Amygdala (tissue), 56 donors: ENCODE measurements around the gene SEC61A1.

ENCODE experiments used
- DNase-seq, 56 donors: peaks; one replicate each; lab custom pipeline; 2025; lab: John Stamatoyannopoulos, UW

SEC61A1 gene

GRCh38 chr3:128054367-128054766 is 2.1 kb downstream of the SEC61A1 start:
- DNase-seq: no peak

DNA sequence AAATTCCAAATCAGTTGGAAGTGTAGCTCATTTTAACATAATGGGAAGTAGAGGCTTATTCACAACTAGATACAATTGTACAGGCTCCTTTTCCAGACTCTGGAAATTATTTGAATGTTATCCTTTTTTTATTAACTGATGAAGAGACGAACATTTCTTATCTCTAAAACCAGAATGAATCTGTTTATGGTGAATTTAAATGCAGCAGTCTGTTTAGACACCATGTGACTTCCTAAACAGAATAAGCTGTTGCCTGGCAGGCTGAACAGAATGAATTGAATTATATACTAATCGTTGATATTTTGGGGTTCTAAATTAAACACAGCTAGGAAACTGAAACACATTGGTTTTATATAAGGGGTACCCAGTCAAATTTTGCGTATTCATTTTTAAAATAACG is 4.0 kb downstream of the SEC61A1 start:
- DNase-seq: no peak

GRCh38 chr3:128060473-128061381 is 8.5 kb downstream of the SEC61A1 start:
- no peak for DNase-seq

- DNase-seq: peak in 2 of 56 donors; percentile 31 to 40
Measured at GRCh38 chr3:128062033-128062745, 10.0 kb downstream of the SEC61A1 start.

- no peak for DNase-seq
Measured at GRCh38 chr3:128063865-128064264, 11.6 kb downstream of the SEC61A1 start.

- no peak for DNase-seq
Measured at GRCh38 chr3:128064962-128065361, 12.7 kb downstream of the SEC61A1 start.

DNA sequence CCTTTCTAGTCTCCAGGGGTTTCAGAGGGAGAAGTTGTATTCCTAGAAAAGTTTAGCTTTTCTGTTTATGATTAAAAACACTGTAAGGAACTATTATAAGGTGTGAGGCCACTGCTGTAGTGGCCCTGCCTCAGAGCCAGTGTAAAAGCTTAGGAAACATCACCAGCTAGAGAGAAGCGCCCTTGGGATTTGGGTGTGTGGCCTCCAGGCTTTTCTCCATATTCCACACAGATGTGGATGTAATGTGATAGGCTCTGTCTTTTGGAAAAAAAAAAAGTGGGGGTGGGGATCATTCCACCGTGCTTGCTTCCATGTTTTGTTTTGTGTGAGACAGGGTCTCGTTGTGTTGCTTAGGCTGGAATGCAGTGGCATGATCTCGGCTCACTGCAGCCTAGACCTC is 13.9 kb downstream of the SEC61A1 start:
- DNase-seq: no peak

DNA sequence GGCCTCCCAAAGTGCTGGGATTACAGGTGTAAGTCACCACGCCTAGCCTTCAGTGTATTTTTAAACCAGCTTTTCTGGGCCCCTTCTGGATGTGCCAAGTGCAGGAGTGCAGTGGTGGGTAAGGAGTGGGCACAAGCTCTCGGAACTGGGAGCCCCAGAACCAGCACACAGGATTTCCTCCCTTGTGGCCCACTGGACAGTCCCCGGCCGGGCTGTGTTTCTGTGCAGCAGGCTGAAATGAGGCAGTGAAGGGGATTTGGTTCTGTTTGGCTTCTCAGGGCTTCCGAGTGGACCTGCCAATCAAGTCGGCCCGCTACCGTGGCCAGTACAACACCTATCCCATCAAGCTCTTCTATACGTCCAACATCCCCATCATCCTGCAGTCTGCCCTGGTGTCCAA is 14.4 kb downstream of the SEC61A1 start:
- DNase-seq: no peak

GRCh38 chr3:128067489-128067888 is 15.3 kb downstream of the SEC61A1 start:
- no peak for DNase-seq

DNA sequence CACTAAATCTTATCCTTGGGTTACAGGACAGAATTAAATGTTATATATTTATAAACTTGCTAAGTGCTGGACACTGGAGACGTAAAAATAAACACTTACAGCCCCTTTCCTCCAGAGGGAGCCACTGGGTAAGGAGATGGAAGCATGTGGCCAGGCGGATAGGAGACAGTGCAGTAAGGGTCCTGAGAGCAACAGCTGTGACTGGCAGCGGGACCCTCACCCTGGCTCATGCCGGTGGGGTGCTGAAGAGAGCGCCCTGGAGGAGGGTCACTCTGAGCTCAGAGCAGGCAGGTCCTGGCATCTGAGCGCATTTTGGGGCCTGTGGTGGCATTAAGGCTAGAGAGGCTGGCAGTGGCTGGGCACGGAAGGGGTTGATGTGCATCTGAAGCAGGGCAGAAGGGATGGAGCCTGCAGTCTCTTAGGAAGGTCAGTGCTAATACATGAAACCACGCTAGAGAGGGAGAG is 16.0 kb downstream of the SEC61A1 start:
- DNase-seq: peak in 1 of 56 donors; percentile 3

- DNase-seq: no peak
Measured at GRCh38 chr3:128069271-128069670, 17.0 kb downstream of the SEC61A1 start.

- DNase-seq: no peak
Measured at GRCh38 chr3:128070898-128071591, 18.8 kb downstream of the SEC61A1 start.

DNA sequence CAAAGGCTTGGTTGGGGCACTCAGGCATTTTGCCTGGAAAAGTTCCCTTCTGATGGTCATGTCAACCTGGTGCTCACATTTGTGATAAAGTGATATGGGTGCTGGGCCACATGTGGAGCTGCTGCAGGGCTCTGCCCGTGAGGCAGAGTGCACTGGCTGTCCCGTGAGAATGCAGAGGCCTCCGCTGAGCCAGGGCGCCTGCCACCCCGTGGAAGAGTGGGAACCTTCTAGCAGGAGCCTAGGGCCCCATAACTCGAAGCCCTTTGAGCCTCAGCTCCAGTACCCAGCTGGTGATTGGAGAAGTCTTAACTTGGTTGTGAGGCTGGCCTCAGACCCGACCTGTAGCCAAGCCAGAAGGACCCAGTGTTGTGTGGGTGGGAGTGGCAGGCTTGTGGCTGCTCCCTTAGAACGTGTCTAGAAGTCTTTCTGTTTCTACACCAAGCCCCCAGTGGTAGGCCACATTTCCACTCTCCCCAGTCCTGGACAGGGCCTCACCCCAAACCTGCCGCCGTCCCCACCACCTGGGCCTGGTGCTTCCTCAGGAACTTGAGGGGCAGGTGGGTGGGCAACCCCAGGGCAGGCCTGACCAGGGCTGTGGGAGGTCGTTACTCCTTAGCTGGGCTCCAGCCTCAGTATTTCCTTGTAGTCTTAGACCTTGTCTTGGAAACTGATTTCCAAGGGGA is 19.7 kb downstream of the SEC61A1 start:
- no peak for DNase-seq

DNA sequence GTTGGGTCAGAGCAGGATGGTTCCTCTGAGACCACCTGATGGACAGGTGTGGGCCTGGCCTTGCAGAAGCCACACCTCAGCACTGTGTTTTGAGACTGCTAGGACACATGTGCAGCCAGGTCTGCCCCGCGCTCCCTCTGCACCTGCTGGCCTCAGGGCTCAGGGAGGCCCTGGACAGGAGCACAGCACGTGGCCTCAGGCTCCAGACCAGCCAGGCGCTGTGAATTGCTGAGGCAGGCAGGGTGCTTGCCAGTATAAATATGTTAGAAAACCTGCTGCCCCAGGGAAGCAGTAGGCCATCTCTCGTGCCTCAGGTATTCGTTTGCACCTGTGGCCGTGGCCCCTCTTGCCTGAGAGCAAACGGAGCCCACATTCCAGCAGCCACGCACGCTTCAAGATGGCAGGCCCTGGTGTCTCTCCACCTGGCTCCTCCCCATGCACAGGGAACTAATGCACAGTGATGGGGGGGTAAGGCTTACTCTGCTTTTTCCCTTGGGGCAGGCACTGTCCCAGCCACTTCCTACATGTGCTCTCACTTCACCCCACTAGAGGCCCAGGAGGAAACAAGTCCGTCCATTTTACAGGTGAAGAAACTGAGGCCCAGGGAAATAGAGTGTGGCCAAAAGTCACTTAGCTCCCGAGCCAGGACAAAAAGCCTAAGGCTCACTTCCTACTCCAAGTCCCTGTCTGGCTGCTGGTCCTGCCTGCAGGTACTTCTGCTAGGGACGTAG is 20.4 kb downstream of the SEC61A1 start:
- DNase-seq: no peak

DNA sequence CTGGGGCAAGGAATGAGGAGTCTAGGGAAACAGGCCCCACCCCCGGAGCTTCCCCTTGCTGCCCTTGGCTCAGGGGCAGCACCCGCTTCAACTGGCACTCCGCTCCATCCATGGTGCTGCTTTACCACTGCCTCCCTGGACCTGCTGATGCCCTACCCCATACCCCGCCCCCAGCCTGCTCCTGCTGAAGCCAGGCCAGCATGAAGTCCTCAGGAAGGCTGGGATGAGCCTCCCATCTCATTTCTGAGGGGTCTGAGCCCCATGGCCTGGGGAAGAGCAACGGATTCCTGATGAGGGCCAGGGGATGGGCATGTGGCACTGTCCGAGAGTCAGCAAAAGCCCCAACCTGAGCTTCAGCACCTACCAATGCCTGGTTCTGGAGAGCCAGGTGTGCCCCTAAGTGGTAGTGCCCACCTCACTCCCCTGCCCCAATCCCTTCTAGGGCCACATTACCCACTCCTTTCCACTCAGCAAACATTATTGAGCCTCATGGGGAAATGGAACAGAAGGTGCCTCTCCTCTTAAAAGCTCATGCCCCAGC is 21.0 kb downstream of the SEC61A1 start:
- no peak for DNase-seq

GRCh38 chr3:128073807-128074206 is 21.6 kb downstream of the SEC61A1 start:
- no peak for DNase-seq

- DNase-seq: peak in 1 of 56 donors; percentile 45
Measured at GRCh38 chr3:128074851-128075521, 22.7 kb downstream of the SEC61A1 start.

- peak in 55 of 56 donors; percentile 35 to 93 (median 78) for DNase-seq
Measured at GRCh38 chr3:128075522-128076482, 23.6 kb downstream of the SEC61A1 start.
